H1 (cell line): ENCODE results near the gene ST3GAL2. TPM values are rescaled to one million over a fixed set of nuclear protein-coding genes. Genes with fewer than 3 reads are reported as not detected.

Source experiments
- CTCF ChIA-PET: fragments of 300-600 bp; sonication (Branson Sonifier 250); formaldehyde crosslinking; loops from one replicate; lab custom pipeline; 2021; ENCODE audit not compliant: partially characterized antibody; lab: Charles Lee
- POLR2A ChIA-PET: fragments of 300-600 bp; sonication (Branson Sonifier 250); formaldehyde crosslinking; loops from one replicate; lab custom pipeline; 2021; ENCODE audit warnings: inconsistent platforms; ENCODE audit not compliant: partially characterized antibody; lab: Charles Lee
- DNase-seq, 2 experiments: peaks; one replicate each; pipeline versions ENCODE4 v3.0.0 to v3.0.0-alpha.2; 2010 to 2022; ENCODE audit warnings: low spot score in 2 of 2, low read depth in 1 of 2, mixed read lengths in 1 of 2
- FAIRE-seq: peaks from 2 replicates; lab custom pipeline; 2011; peaks lifted over from hg19 to GRCh38; lab: Jason Lieb, UNC
- H2AFZ ChIP-seq: 2 replicates; pipeline ENCODE4 v1.8.1; 2012; ENCODE audit warnings: low read length, inconsistent platforms
- H2AK5ac ChIP-seq: 2 replicates; pipeline ENCODE4 v1.6.1; 2013; ENCODE audit warnings: low read depth, low read length
- H2BK120ac ChIP-seq: replicated peaks from 2 replicates; pipeline ENCODE3; 2013; ENCODE audit warnings: low read depth, low read length, inconsistent platforms
- H2BK12ac ChIP-seq: 2 replicates; pipeline ENCODE4 v1.6.1; 2013; ENCODE audit warnings: low read depth, low read length
- H2BK15ac ChIP-seq: 2 replicates; pipeline ENCODE4 v1.6.1; 2013; ENCODE audit warnings: low read length
- H2BK20ac ChIP-seq: 2 replicates; pipeline ENCODE4 v1.6.1; 2013; ENCODE audit warnings: low read length
- H2BK5ac ChIP-seq: 2 replicates; pipeline ENCODE4 v1.6.1; 2013; ENCODE audit warnings: low read depth, low read length
- H3K14ac ChIP-seq: 2 replicates; pipeline ENCODE4 v1.6.1; 2013; ENCODE audit warnings: inconsistent platforms; ENCODE audit not compliant: insufficient read length
- H3K18ac ChIP-seq: 2 replicates; pipeline ENCODE4 v1.6.1; 2013; ENCODE audit warnings: low read length; ENCODE audit errors: extremely low read depth
- H3K23ac ChIP-seq: 2 replicates; pipeline ENCODE4 v1.6.1; 2013; ENCODE audit warnings: inconsistent platforms; ENCODE audit not compliant: insufficient read length
- H3K23me2 ChIP-seq: 2 replicates; pipeline ENCODE4 v1.6.1; 2013; ENCODE audit warnings: low read depth, low read length
- H3K27ac ChIP-seq: 2 replicates; pipeline ENCODE4 v1.6.1; 2011; ENCODE audit warnings: low read depth, low read length, inconsistent platforms
- H3K27me3 ChIP-seq, 4 experiments: replicated peaks in 1 of 4; 1 replicate in 1 of 4; 2 replicates in 3 of 4; pipeline versions ENCODE4 v1.6.1 to v1.8.1; 2011 to 2013; ENCODE audit warnings: low read length in 3 of 4, mild to moderate bottlenecking in 3 of 4, inconsistent platforms in 2 of 4, mixed read lengths in 2 of 4, moderate library complexity in 1 of 4; ENCODE audit not compliant: control insufficient read depth in 3 of 4, insufficient read depth in 3 of 4; ENCODE audit errors: extremely low read depth in 1 of 4
- H3K36me3 ChIP-seq, 4 experiments: 2 replicates each; pipeline versions ENCODE4 v1.6.1 to v1.8.1; 2011 to 2013; ENCODE audit warnings: mild to moderate bottlenecking in 4 of 4, low read length in 3 of 4, moderate library complexity in 2 of 4, control low read depth in 1 of 4, inconsistent platforms in 1 of 4; ENCODE audit not compliant: insufficient read depth in 4 of 4, control insufficient read depth in 2 of 4
- H3K4ac ChIP-seq: replicated peaks from 2 replicates; pipeline ENCODE3; 2013; ENCODE audit warnings: low read length, low read depth, mixed read lengths, inconsistent platforms; ENCODE audit not compliant: insufficient read length
- H3K4me1 ChIP-seq, 4 experiments: replicated peaks in 1 of 4; 1 replicate in 1 of 4; 2 replicates in 3 of 4; pipeline versions ENCODE4 v1.6.1 to v1.8.1; 2011 to 2013; ENCODE audit warnings: low read length in 3 of 4, inconsistent platforms in 2 of 4, mixed read lengths in 1 of 4; ENCODE audit not compliant: insufficient read depth in 4 of 4, control insufficient read depth in 3 of 4
- H3K4me2 ChIP-seq, 2 experiments: 2 replicates each; pipeline versions ENCODE4 v1.6.1 to v1.8.1; 2011 to 2013; ENCODE audit warnings: low read depth in 2 of 2, low read length in 2 of 2, control low read depth in 1 of 2, inconsistent platforms in 1 of 2, mild to moderate bottlenecking in 1 of 2; ENCODE audit not compliant: insufficient read depth in 1 of 2
- H3K4me3 ChIP-seq, 4 experiments: fragments of 200-600, 300-600 bp in 1 of 4; sonication (generic), shearing (Covaris generic), sonication (Bioruptor Twin) in 1 of 4; 2 replicates each; pipeline versions ENCODE4 v1.5.1 to v1.8.1; 2011 to 2016; ENCODE audit warnings: low read length in 4 of 4, low read depth in 3 of 4, control low read depth in 2 of 4, inconsistent platforms in 2 of 4, mild to moderate bottlenecking in 2 of 4, mixed read lengths in 1 of 4, moderate library complexity in 1 of 4; ENCODE audit not compliant: insufficient read depth in 2 of 4; ENCODE audit errors: extremely low read depth in 1 of 4
- H3K56ac ChIP-seq: replicated peaks from 2 replicates; pipeline ENCODE3; 2013; ENCODE audit warnings: low read depth, mild to moderate bottlenecking, mixed read lengths, low read length, inconsistent platforms; ENCODE audit not compliant: insufficient read length
- H3K79me1 ChIP-seq: 2 replicates; pipeline ENCODE4 v1.6.1; 2013; ENCODE audit warnings: low read depth, low read length, control low read depth
- H3K79me2 ChIP-seq, 2 experiments: 2 replicates each; pipeline versions ENCODE4 v1.6.1 to v1.8.1; 2012 to 2013; ENCODE audit warnings: low read length in 2 of 2, mild to moderate bottlenecking in 2 of 2, inconsistent platforms in 1 of 2; ENCODE audit not compliant: insufficient read depth in 2 of 2, control insufficient read depth in 1 of 2
- H3K9ac ChIP-seq, 4 experiments: replicated peaks in 1 of 4; 1 replicate in 1 of 4; 2 replicates in 3 of 4; pipeline versions ENCODE4 v1.6.1 to v1.8.1; 2011 to 2013; ENCODE audit warnings: low read depth in 3 of 4, low read length in 3 of 4, control low read depth in 2 of 4, mild to moderate bottlenecking in 2 of 4, moderate library complexity in 2 of 4, inconsistent platforms in 1 of 4; ENCODE audit errors: extremely low read depth in 1 of 4
- H3K9me3 ChIP-seq, 2 experiments: 2 replicates each; pipeline versions ENCODE4 v1.6.1 to v1.8.1; 2012 to 2013; ENCODE audit warnings: mild to moderate bottlenecking in 2 of 2, moderate library complexity in 2 of 2, control low read depth in 1 of 2, inconsistent platforms in 1 of 2, low read depth in 1 of 2, low read length in 1 of 2, mixed read lengths in 1 of 2; ENCODE audit not compliant: insufficient read depth in 2 of 2
- H4K20me1 ChIP-seq, 2 experiments: replicated peaks in 1 of 2; 2 replicates each; pipeline versions ENCODE3 to v1.8.1; 2011 to 2013; ENCODE audit warnings: inconsistent platforms in 2 of 2, low read length in 2 of 2, mild to moderate bottlenecking in 1 of 2; ENCODE audit not compliant: insufficient read depth in 2 of 2, control insufficient read depth in 1 of 2
- H4K5ac ChIP-seq: 2 replicates; pipeline ENCODE4 v1.6.1; 2013; ENCODE audit warnings: low read length, low read depth, mixed read lengths, inconsistent platforms; ENCODE audit not compliant: insufficient read length
- H4K8ac ChIP-seq: 2 replicates; pipeline ENCODE4 v1.8.0; 2013; ENCODE audit warnings: mild to moderate bottlenecking, moderate library complexity, low read length, inconsistent platforms; ENCODE audit not compliant: insufficient read depth; ENCODE audit errors: extremely low read depth
- H4K91ac ChIP-seq: replicated peaks from 2 replicates; pipeline ENCODE3; 2013; ENCODE audit warnings: low read length, mixed read lengths, inconsistent platforms; ENCODE audit not compliant: insufficient read length
- BACH1 ChIP-seq: IDR thresholded peaks from 2 replicates; pipeline ENCODE4 v1.6.1; 2012; ENCODE audit warnings: low read length, improper control_type of control experiment
- EGR1 ChIP-seq: IDR thresholded peaks from 2 replicates; pipeline ENCODE4 v1.6.1; 2011; ENCODE audit warnings: low read depth, low read length, borderline replicate concordance
- GABPA ChIP-seq: IDR thresholded peaks from 2 replicates; pipeline ENCODE4 v1.6.1; 2011; ENCODE audit warnings: mild to moderate bottlenecking, low read length, moderate library complexity, borderline replicate concordance; ENCODE audit not compliant: insufficient read depth
- KDM1A ChIP-seq: fragments of 200-600, 300-600 bp; sonication (generic); IDR thresholded peaks from 2 replicates; pipeline ENCODE4 v1.7.1; 2016; ENCODE audit warnings: mild to moderate bottlenecking, low read length, borderline replicate concordance
- PHF8 ChIP-seq: fragments of 200-600 bp; sonication (generic); conservative IDR thresholded peaks from 2 replicates; pipeline ENCODE4 v1.7.1; 2012; ENCODE audit warnings: low read depth, mild to moderate bottlenecking, inconsistent platforms, low read length, moderate library complexity
- POU5F1 ChIP-seq: IDR thresholded peaks from 2 replicates; pipeline ENCODE4 v1.6.1; 2011; ENCODE audit warnings: low read depth, mild to moderate bottlenecking, low read length, moderate library complexity
- SAP30 ChIP-seq: fragments of 300-600 bp; sonication (generic); IDR thresholded peaks from 2 replicates; pipeline ENCODE4 v1.7.1; 2012; ENCODE audit warnings: low read length, moderate library complexity, mild to moderate bottlenecking, inconsistent platforms; ENCODE audit not compliant: insufficient read depth, insufficient replicate concordance
- TBP ChIP-seq: IDR thresholded peaks from 2 replicates; pipeline ENCODE4 v1.6.1; 2011; ENCODE audit warnings: low read depth, low read length, improper control_type of control experiment
- WGBS, 2 experiments: shearing (Covaris generic) in 1 of 2; methylation state at CpG; one replicate each; pipeline versions ENCODE4 v1.1.6 to v1.1.7; 2013 to 2015; ENCODE audit warnings: low lambda C conversion rate in 2 of 2, mixed read lengths in 2 of 2, inconsistent platforms in 1 of 2, low coverage in 1 of 2, missing lambda C conversion rate in 1 of 2; ENCODE audit not compliant: insufficient replicate concordance in 2 of 2, insufficient coverage in 1 of 2, insufficient read length in 1 of 2; ENCODE audit errors: extremely low coverage in 1 of 2, missing lambda C conversion rate in 1 of 2; 5-methylcytosine and 5-hydroxymethylcytosine counted together
- polyA plus RNA-seq, 7 experiments: library from polyadenylated mRNA; depleted of rRNA in 3 of 7; stranded (reverse) in 5 of 7; unstranded in 2 of 7; fragments of >200 nt in 5 of 7; fragments of 200-250 nt in 2 of 7; gene quantifications; 1 replicate in 5 of 7; 2 replicates in 1 of 7; 4 replicates in 1 of 7; pipeline versions ENCODE4 v1.2.1 to v1.2.3, GENCODE V29; 2011 to 2013; ENCODE audit warnings: missing spikeins in 2 of 7, mixed read lengths in 2 of 7
- total RNA-seq: library from RNA; stranded (reverse); fragmentation: NEBNext Ultra II Directional; extraction: Animal tissue kit (Norgen Biotek cat#: 25700); gene quantifications from 2 replicates; pipeline ENCODE4 v1.2.1, GENCODE V29; 2021
- TF ChIP-seq, protein P1 (sequence below), 3 experiments: IDR thresholded peaks; 1 replicate in 2 of 3; 2 replicates in 1 of 3; pipeline versions ENCODE4 v1.5.1 to v1.6.1; 2011; ENCODE audit warnings: low read length in 3 of 3, mild to moderate bottlenecking in 3 of 3, inconsistent platforms in 2 of 3, low read depth in 1 of 3, moderate library complexity in 1 of 3; ENCODE audit not compliant: insufficient read depth in 1 of 3; ENCODE audit errors: control extremely low read depth in 1 of 3
- TF ChIP-seq, protein P2 (sequence below): IDR thresholded peaks from 2 replicates; pipeline ENCODE4 v1.6.1; 2012; ENCODE audit warnings: inconsistent platforms

The ST3GAL2 gene
- total and polyA plus RNA-seq, 2 of the 8 experiments (the other 6 are each of a cell fraction or from before 2014, with no cell fraction given): 14.4 to 39.7 TPM

DNA sequence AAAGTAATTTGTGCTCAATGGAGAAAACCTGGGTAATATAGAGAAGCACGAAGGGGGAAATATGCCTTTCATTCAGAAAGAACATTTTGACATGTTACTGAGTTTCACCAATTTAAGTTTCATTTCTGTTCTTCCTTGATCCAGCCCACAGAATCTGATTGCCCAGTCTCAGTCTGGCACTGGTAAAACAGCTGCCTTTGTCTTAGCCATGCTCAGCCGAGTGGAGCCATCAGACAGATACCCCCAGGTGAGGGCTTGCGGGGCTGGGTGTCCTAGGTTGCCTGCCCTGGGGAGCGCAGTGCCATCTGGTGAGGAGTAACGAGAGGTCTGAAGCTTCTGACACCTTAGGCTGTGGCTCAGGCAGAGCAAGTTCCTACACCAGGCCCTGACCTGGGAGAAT is 74.5 kb downstream of the ST3GAL2 start:
- H3K79me2 ChIP-seq: no peaks in the 10 kb centered on the region
- FAIRE-seq (no peak), DNase-seq (no peak)
- H2AK5ac ChIP-seq: no peak overlapping the region
- no peak overlapping the region for H3K4ac ChIP-seq
- no peak overlapping the region for H2BK120ac ChIP-seq
- H4K91ac ChIP-seq: no peak overlapping the region
- no peak overlapping the region for H2BK15ac ChIP-seq
- no peak overlapping the region for H3K56ac ChIP-seq
- H3K27me3 ChIP-seq: no peaks in the 10 kb centered on the region
- no peaks in the 10 kb centered on the region for H3K9me3 ChIP-seq
- H3K79me1 ChIP-seq: no peaks in the 10 kb centered on the region
- no peak overlapping the region for H4K8ac ChIP-seq
- H2AFZ ChIP-seq: no peak overlapping the region
- ChIA-PET POLR2A (interaction anchor here (0.9 to 2.3 kb wide), 4 partner anchors 9 to 16 kb away, joined by 3 to 6 read pairs (median 3); no protein-coding TSS in a partner anchor), CTCF (interaction anchor here (1.3 to 1.7 kb wide), 2 partner anchors 9 to 35 kb away, joined by 3 to 5 read pairs; no protein-coding TSS in a partner anchor)
- 93% methylated on average over 5 of the region's 5 CpGs; no CpG with 5 or more reads in 1 of the 2 experiments for WGBS, 2 experiments
- no peak overlapping the region for H4K5ac ChIP-seq
- H3K4me3 ChIP-seq: no peak overlapping the region
- TF ChIP-seq, protein P1, sequence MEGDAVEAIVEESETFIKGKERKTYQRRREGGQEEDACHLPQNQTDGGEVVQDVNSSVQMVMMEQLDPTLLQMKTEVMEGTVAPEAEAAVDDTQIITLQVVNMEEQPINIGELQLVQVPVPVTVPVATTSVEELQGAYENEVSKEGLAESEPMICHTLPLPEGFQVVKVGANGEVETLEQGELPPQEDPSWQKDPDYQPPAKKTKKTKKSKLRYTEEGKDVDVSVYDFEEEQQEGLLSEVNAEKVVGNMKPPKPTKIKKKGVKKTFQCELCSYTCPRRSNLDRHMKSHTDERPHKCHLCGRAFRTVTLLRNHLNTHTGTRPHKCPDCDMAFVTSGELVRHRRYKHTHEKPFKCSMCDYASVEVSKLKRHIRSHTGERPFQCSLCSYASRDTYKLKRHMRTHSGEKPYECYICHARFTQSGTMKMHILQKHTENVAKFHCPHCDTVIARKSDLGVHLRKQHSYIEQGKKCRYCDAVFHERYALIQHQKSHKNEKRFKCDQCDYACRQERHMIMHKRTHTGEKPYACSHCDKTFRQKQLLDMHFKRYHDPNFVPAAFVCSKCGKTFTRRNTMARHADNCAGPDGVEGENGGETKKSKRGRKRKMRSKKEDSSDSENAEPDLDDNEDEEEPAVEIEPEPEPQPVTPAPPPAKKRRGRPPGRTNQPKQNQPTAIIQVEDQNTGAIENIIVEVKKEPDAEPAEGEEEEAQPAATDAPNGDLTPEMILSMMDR (IDR thresholded peaks at IDR 0.05; ENCODE audit: control extremely low read depth in 1 of 3, insufficient read depth in 1 of 3, low read depth in 1 of 3, low read length in 3 of 3): no peak
- TF ChIP-seq POU5F1 (no peak), BACH1 (no peak), EGR1 (no peak), SAP30 (no peak), PHF8 (no peak), TBP (no peak), KDM1A (no peak), GABPA (no peak)
- TF ChIP-seq, protein P2, sequence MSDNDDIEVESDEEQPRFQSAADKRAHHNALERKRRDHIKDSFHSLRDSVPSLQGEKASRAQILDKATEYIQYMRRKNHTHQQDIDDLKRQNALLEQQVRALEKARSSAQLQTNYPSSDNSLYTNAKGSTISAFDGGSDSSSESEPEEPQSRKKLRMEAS: no peak
- H3K4me1 ChIP-seq: no peaks in the 10 kb centered on the region
- H3K36me3 ChIP-seq: peaks cover 17 to 67% (median 39%) of the 10 kb centered on the region in 4 experiments
- no peak overlapping the region for H2BK12ac ChIP-seq
- no peaks in the 10 kb centered on the region for H3K23me2 ChIP-seq
- no peak overlapping the region for H2BK20ac ChIP-seq
- H3K9ac ChIP-seq: no peak overlapping the region
- H3K18ac ChIP-seq: no peak overlapping the region
- no peak overlapping the region; the same call in 1 of the 2 replicates for H3K27ac ChIP-seq
- no peak overlapping the region for H2BK5ac ChIP-seq
- H3K23ac ChIP-seq: no peak overlapping the region
- H4K20me1 ChIP-seq: no peaks in the 10 kb centered on the region
- H3K14ac ChIP-seq: no peak overlapping the region
- no peak overlapping the region for H3K4me2 ChIP-seq
